Smooth muscle cell (in vitro differentiated cells): ENCODE results near the gene ITGAL. TPM values are rescaled to one million over a fixed set of nuclear protein-coding genes. Genes with fewer than 3 reads are reported as not detected.

Experiments used
- DNase-seq: peaks from one replicate; lab custom pipeline; 2025; ENCODE audit not compliant: unreplicated experiment; lab: John Stamatoyannopoulos, UW
- H2AFZ ChIP-seq: fragments of 200-600 bp; sonication (generic); 2 replicates; pipeline ENCODE4 v1.6.0; 2016; ENCODE audit warnings: antibody characterized with exemption, low read depth, mild to moderate bottlenecking
- H3F3A ChIP-seq: fragments of 200-600 bp; sonication (generic); 2 replicates; pipeline ENCODE4 v1.6.0; 2017; ENCODE audit warnings: antibody characterized with exemption, low read depth
- H3K27ac ChIP-seq: fragments of 200-600 bp; sonication (generic); 2 replicates; pipeline ENCODE4 v1.5.1; 2016; ENCODE audit warnings: low read depth, mild to moderate bottlenecking
- H3K27me3 ChIP-seq: fragments of 200-600 bp; sonication (generic); 2 replicates; pipeline ENCODE4 v1.6.1; 2016; ENCODE audit warnings: low read depth, mild to moderate bottlenecking
- H3K36me3 ChIP-seq: fragments of 200-600 bp; sonication (generic); 2 replicates; pipeline ENCODE4 v1.5.1; 2016; ENCODE audit warnings: low read depth
- H3K4me1 ChIP-seq: fragments of 200-600 bp; sonication (generic); 2 replicates; pipeline ENCODE4 v1.5.1; 2016; ENCODE audit warnings: low read depth
- H3K4me2 ChIP-seq: fragments of 200-600 bp; sonication (generic); 2 replicates; pipeline ENCODE4 v1.6.0; 2016; ENCODE audit warnings: mild to moderate bottlenecking
- H3K4me3 ChIP-seq: fragments of 200-600 bp; sonication (generic); 2 replicates; pipeline ENCODE4 v1.5.1; 2016; ENCODE audit warnings: mild to moderate bottlenecking
- H3K79me2 ChIP-seq: fragments of 200-600 bp; sonication (generic); 2 replicates; pipeline ENCODE4 v1.6.0; 2016; ENCODE audit warnings: low read depth, mild to moderate bottlenecking
- H3K9ac ChIP-seq: fragments of 200-600 bp; sonication (generic); 2 replicates; pipeline ENCODE4 v1.6.0; 2016; ENCODE audit warnings: low read depth
- H3K9me3 ChIP-seq: fragments of 200-600 bp; sonication (generic); replicated peaks from 2 replicates; pipeline ENCODE4 v1.5.1; 2016; ENCODE audit warnings: low read depth
- H4K20me1 ChIP-seq: fragments of 200-600 bp; sonication (generic); 2 replicates; pipeline ENCODE4 v1.6.0; 2016; ENCODE audit warnings: low read depth
- CTCF ChIP-seq: fragments of 200-600 bp; sonication (generic); IDR thresholded peaks from 2 replicates; pipeline ENCODE4 v1.5.1; 2017; ENCODE audit warnings: borderline replicate concordance, mild to moderate bottlenecking, antibody characterized with exemption; ENCODE audit not compliant: insufficient read depth, poor library complexity, severe bottlenecking
- WGBS: methylation state at CpG from one replicate; pipeline ENCODE4 v1.1.7; 2016; ENCODE audit warnings: low lambda C conversion rate; 5-methylcytosine and 5-hydroxymethylcytosine counted together
- polyA plus RNA-seq: library from polyadenylated mRNA; unstranded; fragments of >200 nt; fragmentation: Nextera tagmentation; extraction: Ambion mirVana; gene quantifications from 2 replicates; pipeline ENCODE4 v1.2.1, GENCODE V29; 2016
- total RNA-seq: library from RNA; depleted of rRNA; stranded (reverse); fragments of >200 nt; gene quantifications from 2 replicates; pipeline ENCODE4 v1.2.3, GENCODE V29; 2014

Gene ITGAL
- total RNA-seq, result not detected in 2 replicates
- polyA plus RNA-seq, result not detected in 2 replicates

- Histone ChIP-seq H3K9ac (no peak within 1 kb of the TSS), H3K4me1 (no peaks in the 10 kb centered on the region), H3K4me2 (no peak within 1 kb of the TSS), H2AFZ (no peak within 1 kb of the TSS), H3F3A (no peaks in the 10 kb centered on the region), H3K36me3 (no peaks in the 10 kb centered on the region), H3K4me3 (no peak within 1 kb of the TSS), H4K20me1 (no peaks in the 10 kb centered on the region), H3K27ac (no peak within 1 kb of the TSS), H3K9me3 (no peaks in the 10 kb centered on the region), H3K79me2 (no peaks in the 10 kb centered on the region), H3K27me3 (no peaks in the 10 kb centered on the region)
- TF ChIP-seq CTCF, result no peak
- no peak for DNase-seq
- 84% methylated on average over 8 of the region's 8 CpGs for WGBS
Observed at GRCh38 chr16:30472328-30472942, at the start of gene ITGAL. TSS of gene ITGAL (plus strand) at chr16:30472742. CDS start at chr16:30472838, 96 bp downstream.

- 100% methylated on average over 4 of the region's 4 CpGs for WGBS
- Histone ChIP-seq H3K4me1 (peaks cover 4% of the 10 kb centered on the region), H2AFZ (no peak overlapping the region), H3K4me2 (no peak overlapping the region), H3K9ac (no peak overlapping the region), H3K27me3 (no peaks in the 10 kb centered on the region), H3K4me3 (no peak overlapping the region), H3F3A (no peaks in the 10 kb centered on the region), H3K79me2 (no peaks in the 10 kb centered on the region), H4K20me1 (no peaks in the 10 kb centered on the region), H3K36me3 (no peaks in the 10 kb centered on the region), H3K27ac (no peak overlapping the region), H3K9me3 (no peaks in the 10 kb centered on the region)
- no peak for DNase-seq
- no peak for TF ChIP-seq CTCF
Observed at GRCh38 chr16:30428055-30428454, 44.5 kb upstream of the ITGAL start.

DNA sequence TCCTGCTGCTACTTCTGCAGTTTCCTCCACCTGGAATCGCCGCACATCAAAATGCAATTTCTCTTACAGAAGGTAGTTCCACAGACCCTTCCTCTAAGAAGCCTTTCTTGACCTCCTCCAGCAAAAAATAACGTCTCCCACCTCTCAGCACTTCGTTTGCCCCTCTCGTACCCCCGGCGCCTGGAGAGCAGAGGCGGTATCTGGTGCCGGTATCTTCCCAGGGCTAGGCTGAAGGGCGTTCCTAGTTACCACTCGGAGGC, 43.2 kb upstream of the ITGAL start:
- H3K9ac ChIP-seq, result peak overlapping the region; percentile 19
- H3K4me1 ChIP-seq, result peaks cover 4% of the 10 kb centered on the region
- no peaks in the 10 kb centered on the region for H3K79me2 ChIP-seq
- no peaks in the 10 kb centered on the region for H3K9me3 ChIP-seq
- no peak for TF ChIP-seq CTCF
- DNase-seq, result no peak
- no peak overlapping the region for H3K27ac ChIP-seq
- H3K27me3 ChIP-seq, result no peaks in the 10 kb centered on the region
- WGBS, result 7% methylated on average over 11 of the region's 11 CpGs
- no peaks in the 10 kb centered on the region for H3K36me3 ChIP-seq
- H3K4me2 ChIP-seq, result peak overlapping the region; percentile 86
- H3F3A ChIP-seq, result no peaks in the 10 kb centered on the region
- peak overlapping the region; percentile 58 for H3K4me3 ChIP-seq
- peak overlapping the region; percentile 65 for H2AFZ ChIP-seq
- H4K20me1 ChIP-seq, result no peaks in the 10 kb centered on the region
